Thyroid gland (tissue), 4 donors: Measurements from ENCODE around the gene SNED1. TPM values are rescaled to one million over a fixed set of nuclear protein-coding genes. Genes with fewer than 3 reads are reported as not detected.

Experiments
- DNase-seq, 2 donors: peaks; one replicate each; pipeline ENCODE4 v3.0.0-alpha.2; 2019
- H3K27ac ChIP-seq, 3 donors: fragments of 200-600 bp; sonication (generic); 1 replicate in 2 of 3; 2 replicates in 1 of 3; pipeline ENCODE4 v1.5.1; 2016 to 2019; ENCODE audit warnings: mild to moderate bottlenecking in 1 of 3, moderate library complexity in 1 of 3
- H3K27me3 ChIP-seq: fragments of 200-600 bp; sonication (generic); one replicate; pipeline ENCODE4 v1.5.1; 2019
- H3K36me3 ChIP-seq, 2 donors: fragments of 200-600 bp; sonication (generic); one replicate each; pipeline ENCODE4 v1.5.1; 2016 to 2019
- H3K4me1 ChIP-seq, 2 donors: fragments of 200-600 bp; sonication (generic); one replicate each; pipeline ENCODE4 v1.5.1; 2017 to 2019
- H3K4me3 ChIP-seq, 3 donors: fragments of 200-600 bp; sonication (generic); replicated peaks in 1 of 3; 1 replicate in 2 of 3; 2 replicates in 1 of 3; pipeline ENCODE4 v1.5.1; 2016; ENCODE audit warnings: mild to moderate bottlenecking in 1 of 3
- H3K9me3 ChIP-seq: fragments of 200-600 bp; sonication (generic); one replicate; pipeline ENCODE4 v1.5.1; 2017
- CTCF ChIP-seq, 6 experiments: fragments of 200-600 bp in 3 of 6; fragments of 450-650 bp in 3 of 6; sonication (generic) in 3 of 6; IDR thresholded peaks; one replicate each; pipeline ENCODE4 v1.5.1; 2016 to 2019; ENCODE audit warnings: antibody characterized with exemption in 6 of 6, mild to moderate bottlenecking in 2 of 6, inconsistent platforms in 1 of 6, moderate library complexity in 1 of 6
- POLR2A ChIP-seq, 2 donors: fragments of 450-650 bp; IDR thresholded peaks; one replicate each; pipeline ENCODE4 v1.6.1; 2017; ENCODE audit warnings: antibody characterized with exemption in 2 of 2, mild to moderate bottlenecking in 2 of 2, moderate library complexity in 1 of 2
- WGBS, 2 donors: methylation state at CpG; one replicate each; pipeline ENCODE4 v1.1.5; 2017; 5-methylcytosine and 5-hydroxymethylcytosine counted together
- intact Hi-C: fragments of 100-400 bp; cut with DNase I; formaldehyde crosslinking; loops from one replicate; pipeline ENCODE4 v1.15.1; 2023
- total RNA-seq, 4 donors: library from RNA; depleted of rRNA; stranded (reverse); fragments of >200 nt; gene quantifications; one replicate each; pipeline ENCODE4 v1.2.3, GENCODE V29; 2016

The SNED1 gene
- total RNA-seq, 4 donors from 2014 or later = 47.7 to 122 (median 68.7) TPM

- Histone ChIP-seq H3K36me3 (peaks cover 9 to 20% of the 10 kb centered on the region in 2 donors), H3K4me3 (no peak overlapping the region), H3K4me1 (peaks cover 34 to 50% of the 10 kb centered on the region in 2 donors), H3K27ac (peak overlapping the region; percentile 83 to 92 (median 85)), H3K9me3 (no peaks in the 10 kb centered on the region), H3K27me3 (no peaks in the 10 kb centered on the region)
- intact Hi-C loops = no loop called here
- no peak for TF ChIP-seq CTCF (IDR thresholded peaks at IDR 0.05)
- TF ChIP-seq POLR2A (IDR thresholded peaks at IDR 0.05) = no peak
- DNase-seq = peak; percentile 63 to 75
- 8 to 27% methylated on average over 8 to 12 of the region's 13 CpGs for WGBS, 2 donors
Observed at GRCh38 chr2:241063093-241063551, 64.7 kb downstream of the SNED1 start.

GRCh38 chr2:241063587-241063986 is 65.2 kb downstream of the SNED1 start:
- Histone ChIP-seq H3K4me1 (peaks cover 34 to 50% of the 10 kb centered on the region in 2 donors), H3K36me3 (peaks cover 14 to 25% of the 10 kb centered on the region in 2 donors), H3K27ac (peak overlapping the region; percentile 83 to 92 (median 85)), H3K9me3 (no peaks in the 10 kb centered on the region), H3K4me3 (peak overlapping the region in 1 of 3 donors; percentile 23), H3K27me3 (no peaks in the 10 kb centered on the region)
- peak in 2 of 6 experiments; percentile 27 to 38 for TF ChIP-seq CTCF (IDR thresholded peaks at IDR 0.05)
- TF ChIP-seq POLR2A (IDR thresholded peaks at IDR 0.05) = no peak
- peak; percentile 48 to 57 for DNase-seq
- intact Hi-C loops = no loop called here
- WGBS, 2 donors = 24 to 45% methylated on average over 4 to 8 of the region's 8 CpGs

GRCh38 chr2:241064008-241064801 is 65.8 kb downstream of the SNED1 start:
- intact Hi-C loops = no loop called here
- Histone ChIP-seq H3K9me3 (no peaks in the 10 kb centered on the region), H3K27ac (peak overlapping the region; percentile 83 to 92 (median 85)), H3K27me3 (no peaks in the 10 kb centered on the region), H3K36me3 (peaks cover 20 to 31% of the 10 kb centered on the region in 2 donors), H3K4me1 (peaks cover 34 to 50% of the 10 kb centered on the region in 2 donors), H3K4me3 (peak overlapping the region in 1 of 3 donors; percentile 23)
- TF ChIP-seq CTCF (IDR thresholded peaks at IDR 0.05) (no peak), POLR2A (IDR thresholded peaks at IDR 0.05) (peak in 1 of 2 donors; percentile 90)
- DNase-seq = peak; percentile 83 to 86
- WGBS, 2 donors = 48 to 59% methylated on average over 19 to 28 of the region's 32 CpGs

GRCh38 chr2:241064802-241065354 is 66.5 kb downstream of the SNED1 start:
- TF ChIP-seq POLR2A (IDR thresholded peaks at IDR 0.05) (no peak), CTCF (IDR thresholded peaks at IDR 0.05) (no peak)
- Histone ChIP-seq H3K27ac (peak overlapping the region; percentile 83 to 92 (median 85)), H3K36me3 (peaks cover 27 to 38% of the 10 kb centered on the region in 2 donors), H3K4me3 (no peak overlapping the region), H3K4me1 (peaks cover 34 to 50% of the 10 kb centered on the region in 2 donors), H3K27me3 (no peaks in the 10 kb centered on the region), H3K9me3 (no peaks in the 10 kb centered on the region)
- intact Hi-C loops = no loop called here
- no peak for DNase-seq
- 37 to 75% methylated on average over 6 to 16 of the region's 23 CpGs for WGBS, 2 donors
